Measurements from ENCODE around the gene ZPR1.
A peak's percentile ranks its signal among the peaks of the same experiment; 100 is the strongest.

Gene ZPR1

GRCh38 chr11:116792144-116792868 lies 4.5 kb upstream of the ZPR1 start:
- Histone ChIP-seq H3K27ac (no peak overlapping the region), H3K4me3 (ENCODE audit: low read depth, low read length) (no peak overlapping the region), H3K27me3 (ENCODE audit: insufficient read depth, low read depth, severe bottlenecking) (no peaks in the 10 kb centered on the region), H3K9me3 (ENCODE audit: severe bottlenecking) (no peaks in the 10 kb centered on the region), H3K36me3 (no peaks in the 10 kb centered on the region)
- DNase-seq: no peak
- TF ChIP-seq CTCF (IDR thresholded peaks at IDR 0.05; ENCODE audit: low read depth, low read length): no peak

GRCh38 chr11:116791813-116792143 lies 4.0 kb upstream of the ZPR1 start, which contains the start of gene APOA5:
Gene APOA5 (minus strand): TSS chr11:116791879. CDS start chr11:116791860, 19 bp downstream.
- Histone ChIP-seq H3K4me3 (ENCODE audit: low read depth, low read length) (no peak within 1 kb of the TSS), H3K9me3 (ENCODE audit: severe bottlenecking) (no peaks in the 10 kb centered on the region), H3K27me3 (ENCODE audit: insufficient read depth, low read depth, severe bottlenecking) (no peaks in the 10 kb centered on the region), H3K36me3 (peaks cover 1% of the 10 kb centered on the region), H3K27ac (no peak within 1 kb of the TSS)
- TF ChIP-seq CTCF (IDR thresholded peaks at IDR 0.05; ENCODE audit: low read depth, low read length): no peak
- no peak for DNase-seq

- Histone ChIP-seq H3K27me3 (ENCODE audit: insufficient read depth, low read depth, severe bottlenecking) (no peaks in the 10 kb centered on the region), H3K36me3 (peaks cover 7% of the 10 kb centered on the region), H3K27ac (no peak overlapping the region), H3K9me3 (ENCODE audit: severe bottlenecking) (no peaks in the 10 kb centered on the region), H3K4me3 (ENCODE audit: low read depth, low read length) (no peak overlapping the region)
- peak; percentile 82 for DNase-seq
- TF ChIP-seq CTCF (IDR thresholded peaks at IDR 0.05; ENCODE audit: low read depth, low read length): peak; percentile 96
These were observed 3.4 kb upstream of the ZPR1 start for GRCh38 chr11:116791002-116791812.

GRCh38 chr11:116790167-116791001 lies 2.6 kb upstream of the ZPR1 start:
- Histone ChIP-seq H3K9me3 (ENCODE audit: severe bottlenecking) (no peaks in the 10 kb centered on the region), H3K27me3 (ENCODE audit: insufficient read depth, low read depth, severe bottlenecking) (no peaks in the 10 kb centered on the region), H3K27ac (no peak overlapping the region), H3K36me3 (peaks cover 15% of the 10 kb centered on the region), H3K4me3 (ENCODE audit: low read depth, low read length) (no peak overlapping the region)
- TF ChIP-seq CTCF (IDR thresholded peaks at IDR 0.05; ENCODE audit: low read depth, low read length): no peak
- DNase-seq: no peak

- DNase-seq: no peak
- Histone ChIP-seq H3K4me3 (ENCODE audit: low read depth, low read length) (no peak overlapping the region), H3K27ac (no peak overlapping the region), H3K36me3 (peaks cover 29% of the 10 kb centered on the region), H3K27me3 (ENCODE audit: insufficient read depth, low read depth, severe bottlenecking) (no peaks in the 10 kb centered on the region), H3K9me3 (ENCODE audit: severe bottlenecking) (no peaks in the 10 kb centered on the region)
- TF ChIP-seq CTCF (IDR thresholded peaks at IDR 0.05; ENCODE audit: low read depth, low read length): no peak
These were observed 1.2 kb upstream of the ZPR1 start for GRCh38 chr11:116788975-116789374.

Measured in WERI-Rb-1 (cell line).